Activated naive CD8-positive, alpha-beta T cell (primary cell): ENCODE results near the gene SLC2A4RG.

Experiments
- H3K27ac Mint-ChIP-seq: one replicate; pipeline ENCODE4 v1.8.0; 2021; ENCODE audit warnings: mixed read lengths
- H3K27me3 Mint-ChIP-seq: one replicate; pipeline ENCODE4 v1.8.0; 2021; ENCODE audit warnings: mixed read lengths
- H3K36me3 Mint-ChIP-seq: one replicate; pipeline ENCODE4 v1.8.0; 2021; ENCODE audit warnings: mixed read lengths
- H3K4me1 Mint-ChIP-seq: one replicate; pipeline ENCODE4 v1.8.0; 2021; ENCODE audit warnings: low read depth, mixed read lengths
- H3K4me3 Mint-ChIP-seq: one replicate; pipeline ENCODE4 v1.8.0; 2021; ENCODE audit warnings: mild to moderate bottlenecking, mixed read lengths
- H3K9me3 Mint-ChIP-seq: one replicate; pipeline ENCODE4 v1.8.0; 2021; ENCODE audit warnings: low read depth, mixed read lengths

Gene SLC2A4RG

GRCh38 chr20:63739130-63740069 is at the start of gene SLC2A4RG:
Gene SLC2A4RG (plus strand): TSS chr20:63739776. CDS start chr20:63739913, 137 bp downstream.
- H3K27ac Mint-ChIP-seq: no peak within 1 kb of the TSS
- no peaks in the 10 kb centered on the region for H3K9me3 Mint-ChIP-seq
- H3K27me3 Mint-ChIP-seq: no peaks in the 10 kb centered on the region
- H3K4me1 Mint-ChIP-seq: peaks cover 15% of the 10 kb centered on the region
- H3K36me3 Mint-ChIP-seq: no peaks in the 10 kb centered on the region
- peak within 1 kb of the TSS; percentile 54 for H3K4me3 Mint-ChIP-seq

GRCh38 chr20:63690003-63690897 is 49.3 kb upstream of the SLC2A4RG start:
- H3K36me3 Mint-ChIP-seq: no peaks in the 10 kb centered on the region
- H3K4me1 Mint-ChIP-seq: peaks cover 7% of the 10 kb centered on the region
- no peaks in the 10 kb centered on the region for H3K27me3 Mint-ChIP-seq
- H3K4me3 Mint-ChIP-seq: no peak overlapping the region
- H3K9me3 Mint-ChIP-seq: no peaks in the 10 kb centered on the region
- H3K27ac Mint-ChIP-seq: no peak overlapping the region

- Mint-ChIP-seq H3K4me3 (no peak overlapping the region), H3K36me3 (no peaks in the 10 kb centered on the region), H3K4me1 (peaks cover 11% of the 10 kb centered on the region), H3K9me3 (no peaks in the 10 kb centered on the region), H3K27ac (no peak overlapping the region), H3K27me3 (no peaks in the 10 kb centered on the region)
These were observed 48.5 kb upstream of the SLC2A4RG start for GRCh38 chr20:63690898-63691710.

GRCh38 chr20:63691711-63692435 is 47.7 kb upstream of the SLC2A4RG start:
- no peaks in the 10 kb centered on the region for H3K9me3 Mint-ChIP-seq
- no peak overlapping the region for H3K27ac Mint-ChIP-seq
- peaks cover 11% of the 10 kb centered on the region for H3K4me1 Mint-ChIP-seq
- H3K4me3 Mint-ChIP-seq: no peak overlapping the region
- no peaks in the 10 kb centered on the region for H3K36me3 Mint-ChIP-seq
- H3K27me3 Mint-ChIP-seq: no peaks in the 10 kb centered on the region

- no peak overlapping the region for H3K4me3 Mint-ChIP-seq
- H3K36me3 Mint-ChIP-seq: no peaks in the 10 kb centered on the region
- H3K27ac Mint-ChIP-seq: no peak overlapping the region
- no peaks in the 10 kb centered on the region for H3K9me3 Mint-ChIP-seq
- no peaks in the 10 kb centered on the region for H3K27me3 Mint-ChIP-seq
- peaks cover 15% of the 10 kb centered on the region for H3K4me1 Mint-ChIP-seq
These were observed 47.0 kb upstream of the SLC2A4RG start for GRCh38 chr20:63692436-63693082.

GRCh38 chr20:63693083-63693732 is 46.4 kb upstream of the SLC2A4RG start:
- Mint-ChIP-seq H3K27ac (no peak overlapping the region), H3K4me3 (no peak overlapping the region), H3K4me1 (peaks cover 15% of the 10 kb centered on the region), H3K36me3 (no peaks in the 10 kb centered on the region), H3K9me3 (no peaks in the 10 kb centered on the region), H3K27me3 (no peaks in the 10 kb centered on the region)

- Mint-ChIP-seq H3K27me3 (no peaks in the 10 kb centered on the region), H3K27ac (peak overlapping the region; percentile 46), H3K9me3 (no peaks in the 10 kb centered on the region), H3K4me1 (peaks cover 15% of the 10 kb centered on the region), H3K36me3 (no peaks in the 10 kb centered on the region), H3K4me3 (no peak overlapping the region)
These were observed 45.6 kb upstream of the SLC2A4RG start for GRCh38 chr20:63693733-63694583.

- Mint-ChIP-seq H3K4me3 (no peak overlapping the region), H3K9me3 (no peaks in the 10 kb centered on the region), H3K4me1 (peaks cover 18% of the 10 kb centered on the region), H3K27me3 (no peaks in the 10 kb centered on the region), H3K36me3 (no peaks in the 10 kb centered on the region), H3K27ac (no peak overlapping the region)
These were observed 44.8 kb upstream of the SLC2A4RG start for GRCh38 chr20:63694584-63695423.

- Mint-ChIP-seq H3K4me3 (peak overlapping the region; percentile 52), H3K4me1 (peaks cover 18% of the 10 kb centered on the region), H3K27ac (peak overlapping the region; percentile 61)
These were observed 43.9 kb upstream of the SLC2A4RG start for GRCh38 chr20:63695424-63696305.

GRCh38 chr20:63696306-63696627 is 43.3 kb upstream of the SLC2A4RG start:
- no peaks in the 10 kb centered on the region for H3K9me3 Mint-ChIP-seq
- H3K4me3 Mint-ChIP-seq: peak overlapping the region; percentile 52
- H3K36me3 Mint-ChIP-seq: no peaks in the 10 kb centered on the region
- peak overlapping the region; percentile 61 for H3K27ac Mint-ChIP-seq
- H3K4me1 Mint-ChIP-seq: peaks cover 18% of the 10 kb centered on the region
- no peaks in the 10 kb centered on the region for H3K27me3 Mint-ChIP-seq

More at GRCh38 chr20:63695424-63696305, 43.9 kb upstream of the SLC2A4RG start:
- no peaks in the 10 kb centered on the region for H3K9me3 Mint-ChIP-seq
- H3K27me3 Mint-ChIP-seq: no peaks in the 10 kb centered on the region
- no peaks in the 10 kb centered on the region for H3K36me3 Mint-ChIP-seq

GRCh38 chr20:63696628-63697356 is 42.8 kb upstream of the SLC2A4RG start, which contains the start of gene TNFRSF6B:
Gene TNFRSF6B (plus strand): TSS chr20:63696652. CDS start chr20:63696768, 116 bp downstream.
- Mint-ChIP-seq H3K4me1 (peaks cover 17% of the 10 kb centered on the region), H3K27me3 (no peaks in the 10 kb centered on the region), H3K4me3 (peak within 1 kb of the TSS; percentile 52), H3K36me3 (no peaks in the 10 kb centered on the region), H3K9me3 (no peaks in the 10 kb centered on the region), H3K27ac (peak within 1 kb of the TSS; percentile 61)
